ENCODE results near the gene VPS11.

DNA sequence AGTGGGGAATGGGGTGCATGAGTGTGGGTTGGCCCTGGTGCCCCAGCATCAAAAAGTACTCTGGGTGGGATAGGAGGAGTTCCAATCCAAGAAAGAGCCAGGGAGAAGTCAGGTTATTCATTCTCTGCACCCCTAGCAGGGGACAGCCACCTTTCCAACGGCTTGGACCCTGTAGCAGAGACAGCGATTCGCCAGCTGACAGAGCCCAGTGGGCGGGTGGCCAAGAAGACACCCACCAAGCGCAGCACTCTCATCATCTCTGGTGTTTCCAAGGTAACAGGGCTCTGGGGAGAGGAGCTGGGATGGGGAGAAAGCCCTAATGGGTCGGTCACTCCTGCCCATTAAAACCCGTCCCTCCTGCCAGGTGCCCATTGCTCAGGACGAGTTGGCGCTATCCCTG, 46.1 kb downstream of the VPS11 start:
- TF ChIP-seq EP300 (IDR thresholded peaks at IDR 0.05) (no peak), POLR2AphosphoS5 (IDR thresholded peaks at IDR 0.05) (no peak)
